RKO (cell line): ENCODE measurements around the gene OR12D2.
"Not testable (repeated sequence)": the region's sequence is repeated elsewhere in the genome, so short reads cannot be mapped to it uniquely, and the experiment has no call there.

Experiments
- DNase-seq: peaks from one replicate; pipeline ENCODE4 v3.0.0-alpha.2; 2016; ENCODE audit warnings: low spot score

The OR12D2 gene, protein sequence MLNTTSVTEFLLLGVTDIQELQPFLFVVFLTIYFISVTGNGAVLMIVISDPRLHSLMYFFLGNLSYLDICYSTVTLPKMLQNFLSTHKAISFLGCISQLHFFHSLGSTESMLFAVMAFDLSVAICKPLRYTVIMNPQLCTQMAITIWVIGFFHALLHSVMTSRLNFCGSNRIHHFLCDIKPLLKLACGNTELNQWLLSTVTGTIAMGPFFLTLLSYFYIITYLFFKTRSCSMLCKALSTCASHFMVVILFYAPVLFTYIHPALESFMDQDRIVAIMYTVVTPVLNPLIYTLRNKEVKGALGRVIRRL

DNA sequence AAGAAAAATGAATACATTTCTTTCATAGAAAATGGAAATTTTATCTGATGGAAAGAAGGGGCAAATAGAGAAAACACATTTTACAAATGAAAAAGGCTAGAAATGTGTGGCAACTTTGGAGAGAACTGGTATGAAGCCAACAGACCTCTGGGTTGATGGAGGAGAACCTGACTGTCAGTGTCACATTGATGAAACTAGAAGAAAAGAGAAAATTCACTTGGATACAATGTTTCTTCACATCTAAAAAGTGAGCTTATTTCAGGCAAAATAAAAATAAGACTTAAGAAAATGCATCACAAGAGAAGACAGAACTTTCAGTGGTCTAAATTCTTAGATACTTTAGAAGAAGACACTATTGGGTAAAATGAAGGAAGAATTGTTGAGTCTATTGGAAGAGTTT is at the start of gene OR12D2:
TSS of gene OR12D2 (plus strand) at position 301 of the 400 bp plus-strand sequence. CDS start 1,069 bp downstream, outside the sequence.
- no peak for DNase-seq

DNA sequence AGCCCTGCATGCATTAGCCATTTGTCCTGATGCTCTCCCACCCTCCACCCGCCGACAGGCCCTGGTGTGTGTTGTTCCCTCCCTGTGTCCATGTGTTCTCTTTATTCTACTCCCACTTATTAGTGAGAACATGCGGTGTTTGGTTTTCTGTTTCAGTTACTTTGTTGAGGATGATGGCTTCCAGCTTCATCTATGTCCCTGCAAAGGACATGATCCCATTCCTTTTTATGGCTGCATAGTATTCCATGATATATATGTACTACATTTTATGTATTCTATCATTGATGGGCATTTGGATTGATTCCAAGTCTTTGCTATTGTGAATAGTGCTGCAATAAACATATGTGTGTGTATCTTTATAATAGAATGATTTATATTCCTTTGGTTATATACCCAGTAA is 46.1 kb upstream of the OR12D2 start:
- not testable (repeated sequence) for DNase-seq

DNA sequence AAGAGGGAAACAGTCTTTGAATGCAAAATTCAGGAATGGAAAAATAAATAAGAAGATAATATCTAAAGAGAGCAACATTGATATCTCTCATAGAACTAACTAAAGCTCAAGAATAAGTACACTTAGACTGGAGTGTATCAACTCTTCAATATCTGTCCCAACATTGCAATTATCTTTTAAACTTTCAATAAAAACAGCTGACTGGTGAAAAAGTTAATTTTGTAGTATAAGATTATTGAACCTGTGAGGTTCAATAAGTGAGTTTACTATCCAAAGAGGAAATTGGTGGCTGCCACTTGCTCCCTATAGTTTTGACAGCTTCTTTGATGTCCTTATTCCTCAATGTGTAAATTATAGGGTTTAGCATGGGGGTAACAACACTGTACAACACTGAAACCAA is 40.5 kb upstream of the OR12D2 start:
- no peak for DNase-seq

DNA sequence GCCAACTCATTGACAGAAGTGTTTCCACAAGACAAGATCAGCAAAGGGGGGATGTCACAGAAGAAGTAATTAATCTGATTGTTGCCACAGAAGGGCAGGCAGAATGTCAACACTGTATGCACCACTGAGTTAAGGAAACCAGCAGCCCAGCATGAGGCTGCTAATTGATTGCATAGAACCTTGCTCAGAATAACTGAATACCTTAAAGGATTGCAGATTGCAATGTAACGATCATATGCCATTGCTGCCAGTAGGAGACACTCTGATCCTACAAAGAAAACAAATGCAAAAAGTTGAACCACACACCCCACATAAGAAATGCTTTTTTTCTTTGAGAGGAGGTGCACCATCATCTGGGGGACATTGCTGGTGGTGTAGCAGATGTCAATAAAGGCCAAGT is 39.8 kb upstream of the OR12D2 start:
- no peak for DNase-seq

DNA sequence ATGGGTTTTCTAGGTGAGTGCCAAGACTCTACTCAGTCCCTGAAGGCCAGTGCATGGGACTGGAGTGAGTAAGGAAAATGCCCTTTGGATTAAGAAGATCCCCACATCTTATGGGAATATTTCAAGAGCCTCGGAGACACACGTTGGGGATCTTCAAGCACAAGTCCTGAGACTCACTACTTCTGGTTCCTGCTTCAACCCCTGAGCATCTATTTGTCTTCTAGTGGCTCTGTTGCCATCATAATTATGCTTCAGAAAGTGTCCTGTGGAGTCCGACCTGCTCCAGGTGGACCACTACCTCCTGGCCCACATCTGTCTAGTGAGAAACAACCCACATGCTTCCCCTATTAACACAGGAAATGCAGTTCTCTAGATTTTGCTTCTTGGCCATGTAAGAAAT is 26.7 kb upstream of the OR12D2 start, which contains the start of gene OR5V1:
TSS of gene OR5V1 (minus strand) at position 101 of the 400 bp plus-strand sequence. CDS start 12,670 bp downstream, outside the sequence.
- no peak for DNase-seq

DNA sequence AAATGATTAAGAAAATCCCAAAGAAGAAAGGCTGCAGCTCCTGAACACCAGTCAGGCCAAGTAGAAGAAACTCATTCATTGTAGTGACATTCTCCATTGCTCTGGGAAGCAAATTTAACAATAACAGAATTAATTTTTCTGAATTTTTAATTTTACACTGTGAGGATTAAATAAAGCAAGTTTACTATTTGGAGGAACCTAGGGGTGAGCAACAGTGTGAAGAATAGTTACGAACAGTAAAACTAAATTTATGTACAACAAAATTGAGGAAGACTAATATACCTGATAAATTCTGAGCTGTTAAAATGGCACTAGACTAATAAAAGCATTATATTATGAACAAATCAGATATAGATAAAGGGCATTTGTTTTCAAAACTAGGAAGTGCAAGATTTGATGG is 20.2 kb upstream of the OR12D2 start, which contains the start of gene OR12D3:
TSS of gene OR12D3 (minus strand) at position 101 of the 400 bp plus-strand sequence. CDS start at position 97, 4 bp downstream.
- DNase-seq = no peak

DNA sequence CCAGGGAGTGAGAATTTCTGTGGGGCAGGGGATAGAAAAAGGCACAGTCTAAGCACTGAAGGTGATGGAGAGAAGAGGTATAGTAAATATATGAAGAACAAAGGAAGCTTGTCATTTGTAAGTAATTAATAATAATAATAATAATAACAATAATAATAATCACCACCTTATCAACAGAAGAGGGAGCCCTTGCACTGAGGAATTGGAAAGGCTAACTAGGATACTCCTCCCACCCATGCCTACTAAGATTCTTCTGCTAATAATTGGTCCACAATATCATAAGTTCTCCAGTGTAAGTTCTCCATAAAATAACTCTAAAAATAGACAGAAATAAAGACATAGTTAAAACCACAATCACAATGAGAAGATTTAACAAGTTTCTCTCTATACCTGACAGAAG is 19.4 kb upstream of the OR12D2 start:
- peak; percentile 1 for DNase-seq

DNA sequence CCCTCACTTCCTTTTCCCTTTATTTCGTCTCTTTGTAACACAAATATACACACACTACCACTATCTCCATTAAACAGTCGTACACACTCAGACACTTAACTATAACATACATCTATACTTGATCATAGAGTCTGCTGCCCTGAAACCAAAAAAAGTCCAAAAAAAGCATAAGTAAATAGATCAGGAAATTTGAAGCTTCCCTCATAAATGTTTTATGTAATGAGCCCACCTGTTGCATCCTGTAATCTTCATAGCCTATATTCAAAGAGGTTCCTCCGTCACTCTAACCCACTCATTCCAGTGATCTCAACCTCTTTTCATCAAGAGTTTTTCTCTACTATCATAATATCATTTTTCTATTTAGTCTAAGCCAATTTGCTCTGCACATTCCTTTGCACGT is 6.9 kb upstream of the OR12D2 start:
- no peak for DNase-seq

DNA sequence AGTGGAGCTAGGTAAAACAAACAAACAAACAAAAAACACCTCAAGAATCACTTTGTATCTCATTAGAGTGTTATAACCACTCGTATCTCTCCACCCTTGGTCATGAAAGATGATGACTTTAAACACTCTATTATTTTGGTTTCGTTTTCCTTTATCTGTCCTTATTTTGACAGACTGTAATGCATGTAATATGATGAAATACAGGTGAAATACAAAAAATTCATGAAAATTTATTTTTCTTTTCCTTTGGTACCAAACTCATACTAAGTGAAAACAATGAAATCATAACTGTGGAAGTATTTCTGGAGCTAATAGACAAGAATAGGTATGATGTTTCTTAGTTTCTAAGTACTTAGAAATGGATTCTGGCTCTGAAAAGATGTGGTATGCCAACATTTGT is 4.1 kb downstream of the OR12D2 start:
- no peak for DNase-seq

DNA sequence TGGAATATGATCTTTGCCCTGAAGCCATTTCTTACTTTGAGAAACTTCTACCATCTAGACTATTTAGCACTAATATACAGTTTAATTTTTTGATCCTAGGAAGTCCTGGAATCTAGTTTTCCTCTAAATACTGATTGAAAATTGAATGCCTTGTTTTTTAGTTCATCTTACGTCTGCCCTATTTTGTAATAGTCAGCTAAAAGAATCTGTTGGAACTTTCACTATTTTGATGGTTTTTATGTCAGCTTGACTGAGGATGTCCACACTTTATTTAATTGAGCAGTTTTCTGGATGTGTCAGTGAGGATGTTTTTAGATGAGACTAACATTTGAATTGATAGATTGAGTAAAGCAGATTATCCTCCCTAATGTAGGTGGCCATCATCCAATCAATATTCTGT is 8.4 kb downstream of the OR12D2 start:
- no peak for DNase-seq

DNA sequence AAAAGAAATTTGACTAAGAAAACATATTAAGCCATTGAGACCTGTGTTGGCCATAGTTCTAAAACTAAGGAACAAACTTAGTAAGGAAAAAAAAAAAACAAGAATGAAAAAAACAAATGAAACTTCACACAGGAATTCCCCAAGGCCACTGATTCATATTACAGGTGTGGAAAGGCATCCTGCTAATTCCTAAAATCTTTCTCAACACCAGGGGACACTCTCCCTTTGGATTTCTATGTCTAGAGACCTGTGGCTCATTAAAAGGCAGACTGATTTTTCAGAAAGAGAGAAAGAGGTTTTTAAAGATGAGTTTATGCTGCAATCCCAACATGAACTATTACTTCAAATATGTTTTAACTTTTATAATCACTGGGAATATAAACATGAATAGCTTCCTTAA is 19.2 kb downstream of the OR12D2 start, which contains the start of gene OR12D1:
TSS of gene OR12D1 (plus strand) at position 341 of the 400 bp plus-strand sequence.
- DNase-seq = no peak

DNA sequence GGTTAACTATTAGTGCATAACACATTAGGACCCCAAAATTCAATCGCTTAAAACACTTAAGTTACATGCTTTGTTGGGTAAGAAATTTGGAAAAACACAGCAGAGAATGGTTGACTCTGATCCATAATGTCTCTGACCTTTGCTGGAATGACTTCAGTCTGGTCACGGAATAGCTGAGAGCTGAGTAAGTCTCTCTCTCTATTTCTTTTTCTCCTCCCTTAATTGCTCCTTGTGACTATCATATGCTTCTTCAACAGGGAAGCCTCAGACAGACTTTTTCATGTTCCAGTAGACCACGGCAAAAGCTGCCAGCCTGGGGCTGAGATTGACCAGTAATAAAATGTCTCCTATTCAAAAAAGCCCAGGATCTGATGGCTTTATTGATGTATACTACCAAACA is 24.1 kb downstream of the OR12D2 start:
- no peak for DNase-seq

DNA sequence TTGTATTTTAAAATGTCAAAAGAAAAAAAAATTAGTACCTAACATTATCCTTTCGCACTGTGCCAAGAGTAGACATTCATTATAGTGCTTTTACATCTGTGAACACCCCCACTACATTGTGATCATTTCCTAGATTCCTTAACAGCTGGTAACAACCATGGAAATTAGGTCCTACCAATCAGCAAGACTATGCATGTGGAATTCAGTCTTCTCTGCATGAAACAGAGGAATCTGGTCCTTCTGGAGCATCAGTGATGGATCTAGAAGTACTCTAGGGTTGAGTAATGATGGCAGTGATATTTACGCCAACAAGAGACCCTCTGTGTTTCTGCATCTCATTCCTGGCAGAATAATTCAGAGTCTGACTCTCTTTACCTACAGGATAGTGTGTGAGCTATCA is 28.7 kb downstream of the OR12D2 start:
- no peak for DNase-seq

DNA sequence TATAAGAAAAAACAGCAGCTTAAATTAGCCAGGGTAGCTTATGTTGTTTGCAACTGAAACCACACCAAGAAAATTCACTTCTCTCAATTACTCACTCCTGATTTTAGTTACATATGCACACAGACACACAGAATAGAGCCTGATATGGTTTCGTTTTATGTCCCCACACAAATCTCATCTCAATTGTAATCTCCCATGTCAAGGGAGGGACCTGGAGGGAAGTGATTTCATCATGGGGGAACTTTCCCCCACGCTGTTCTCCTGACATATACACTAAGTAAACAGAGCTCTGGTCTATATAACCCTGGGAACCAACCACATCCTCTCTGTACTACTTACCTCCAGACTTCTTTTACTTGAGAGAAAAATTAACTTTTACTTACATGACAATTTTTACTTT is 29.1 kb downstream of the OR12D2 start:
- no peak for DNase-seq

DNA sequence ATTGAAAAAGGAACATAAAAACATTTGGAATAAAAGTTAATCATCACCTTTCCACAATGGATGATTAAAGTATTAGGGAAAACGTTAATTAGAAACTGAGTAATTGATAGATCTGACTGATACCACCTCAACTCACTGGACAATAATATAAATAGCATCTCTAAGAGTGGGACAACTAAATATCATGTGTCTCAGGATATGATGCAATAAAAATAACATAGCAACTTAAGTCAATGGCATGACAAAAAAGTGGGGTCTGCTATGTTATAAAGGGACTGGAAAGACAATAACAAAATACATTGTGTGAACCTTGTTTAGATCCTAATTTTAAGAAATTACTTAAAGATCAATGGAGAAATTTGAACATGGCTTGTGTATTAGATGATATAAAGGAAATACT is 29.6 kb downstream of the OR12D2 start:
- no peak for DNase-seq

DNA sequence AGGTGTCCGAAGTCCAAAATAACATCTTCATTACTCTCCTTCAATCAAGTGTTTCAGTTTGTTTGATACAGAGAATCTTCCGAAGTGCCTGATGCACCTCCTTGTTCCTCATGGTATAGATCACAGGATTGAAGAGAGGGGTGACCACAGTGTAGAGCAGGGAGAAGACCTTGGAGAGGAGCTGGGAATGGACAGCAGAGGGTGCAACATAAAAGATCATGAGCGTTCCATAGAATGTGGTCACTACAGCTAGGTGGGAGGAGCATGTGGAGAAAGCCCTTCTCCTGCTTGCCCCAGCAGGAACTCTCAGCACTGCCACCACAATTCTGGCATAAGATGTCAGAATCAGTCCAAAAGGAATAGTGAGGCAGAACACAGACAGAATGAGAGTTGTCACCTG is 31.2 kb downstream of the OR12D2 start:
- no peak for DNase-seq

DNA sequence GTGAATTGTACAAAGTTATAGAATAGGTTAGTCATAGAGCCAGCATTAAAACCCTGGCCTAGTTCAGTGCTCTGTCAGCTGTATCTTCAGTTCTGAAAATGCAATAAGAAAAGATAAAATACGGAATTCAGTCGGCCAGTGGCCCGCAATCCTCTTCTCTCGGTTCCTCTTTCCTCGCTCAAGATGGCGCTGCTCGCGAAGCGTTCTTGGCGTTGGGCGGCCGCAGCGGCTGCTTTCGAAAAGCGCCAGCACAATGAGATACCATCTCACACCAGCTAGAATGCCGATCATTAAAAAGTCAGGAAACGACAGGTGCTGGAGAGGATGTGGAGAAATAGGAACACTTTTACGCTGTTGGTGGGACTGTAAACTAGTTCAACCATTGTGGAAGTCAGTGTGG is 41.3 kb downstream of the OR12D2 start:
- not testable (repeated sequence) for DNase-seq

DNA sequence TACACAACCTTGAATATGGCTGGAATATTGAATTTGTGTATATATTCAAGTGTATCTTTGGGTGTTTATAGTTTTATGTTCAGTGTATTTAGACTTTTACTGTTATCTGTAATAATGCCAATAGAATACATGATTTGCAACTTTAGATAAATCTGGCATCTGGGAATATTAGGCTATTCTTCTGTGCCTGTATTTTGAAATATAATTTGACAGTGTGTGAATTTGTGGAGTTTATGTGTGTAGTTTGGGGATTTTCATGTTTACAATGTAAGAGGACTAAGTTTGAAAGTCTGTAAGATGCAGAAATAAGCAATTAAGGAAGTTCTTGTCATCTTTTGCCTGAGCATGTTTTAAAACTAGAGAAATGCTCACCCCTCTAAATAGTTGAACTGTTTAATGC is 43.6 kb downstream of the OR12D2 start, which contains the start of gene OR10C1:
TSS of gene OR10C1 (plus strand) at position 301 of the 400 bp plus-strand sequence. CDS start 710 bp downstream, outside the sequence.
- no peak for DNase-seq

DNA sequence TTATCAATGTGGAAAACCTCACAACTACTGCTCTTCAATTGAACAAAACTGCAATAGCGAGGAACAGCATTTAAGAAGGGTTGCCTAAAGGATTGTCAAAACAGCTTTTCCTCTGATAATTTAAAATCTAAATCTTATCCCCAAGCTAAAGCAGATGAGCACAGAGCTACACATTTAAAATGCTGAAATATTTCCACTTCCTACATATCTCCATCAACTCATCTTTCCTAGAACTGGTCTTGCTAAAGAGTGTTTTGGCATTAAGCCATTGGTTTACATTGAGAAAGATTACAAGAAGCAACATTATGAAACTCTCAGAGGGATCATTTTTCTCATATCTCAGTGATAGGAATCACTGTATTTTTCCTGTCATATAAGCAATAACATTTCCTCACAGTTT is 47.3 kb downstream of the OR12D2 start:
- no peak for DNase-seq

DNA sequence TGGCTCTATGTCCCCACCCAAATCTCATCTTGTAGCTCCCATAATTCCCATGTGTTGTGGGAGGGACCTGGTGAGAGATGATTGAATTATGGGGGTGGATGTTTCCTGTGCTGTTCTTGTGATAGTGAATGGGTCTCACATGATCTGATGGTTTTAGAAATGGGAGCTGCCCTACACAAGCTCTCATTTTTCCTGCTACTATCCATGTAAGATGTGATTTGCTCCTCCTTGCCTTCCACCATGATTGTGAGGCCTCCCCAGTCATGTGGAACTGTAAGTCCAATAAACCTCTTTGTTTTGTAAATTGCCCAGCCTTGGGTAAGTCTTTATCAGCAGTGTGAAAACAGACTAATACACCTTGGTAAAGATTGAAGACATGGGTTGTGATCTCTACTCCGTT is 48.6 kb downstream of the OR12D2 start:
- not testable (repeated sequence) for DNase-seq
